GM21723 (cell line): ENCODE results near the gene NUDT14.

ENCODE experiments used
- ATAC-seq: cut with Tn5 transposase; IDR thresholded peaks from one replicate; pipeline ENCODE4 v1.9.1; 2021; ENCODE audit warnings: mild to moderate bottlenecking, moderate library complexity; ENCODE audit not compliant: unreplicated experiment

NUDT14 gene

DNA sequence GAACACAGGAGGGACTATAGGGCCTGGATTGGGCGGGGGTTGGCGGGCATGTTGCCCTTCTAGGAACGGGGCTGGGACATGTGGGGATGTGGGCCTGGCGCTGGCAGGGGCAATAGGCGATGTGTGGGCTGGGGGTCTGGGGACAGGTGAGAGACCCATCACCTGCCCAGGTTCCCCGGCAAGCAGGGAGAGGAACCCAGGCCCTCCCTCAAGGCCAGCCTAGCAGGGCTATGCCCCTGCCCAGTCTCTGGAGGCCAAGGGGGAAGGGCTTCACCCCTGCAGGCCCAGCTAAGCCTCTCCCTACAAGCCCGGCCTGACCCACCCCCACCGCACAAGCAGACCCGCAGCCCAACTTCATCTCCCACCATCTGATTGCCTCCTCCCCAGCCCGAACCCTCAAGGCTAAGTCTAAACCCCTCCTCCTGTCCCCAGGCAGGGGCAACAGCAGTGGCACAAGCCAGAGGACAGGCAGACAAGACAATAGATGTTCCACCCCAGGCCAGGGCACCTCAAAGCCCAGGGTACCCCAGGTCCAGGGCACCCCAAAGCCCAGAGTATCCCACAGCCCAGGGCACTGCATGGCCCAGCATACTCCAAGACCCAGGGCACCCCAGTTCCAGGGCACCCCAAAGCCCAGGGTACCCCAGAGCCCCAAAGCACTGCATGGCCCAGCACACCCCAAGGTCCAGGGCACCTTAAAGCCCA is 19.0 kb downstream of the NUDT14 start:
- no peak for ATAC-seq

GRCh38 chr14:105161309-105161708 is 19.8 kb downstream of the NUDT14 start:
- no peak for ATAC-seq

- ATAC-seq, result no peak
These were observed 20.3 kb downstream of the NUDT14 start for GRCh38 chr14:105160776-105161175.

DNA sequence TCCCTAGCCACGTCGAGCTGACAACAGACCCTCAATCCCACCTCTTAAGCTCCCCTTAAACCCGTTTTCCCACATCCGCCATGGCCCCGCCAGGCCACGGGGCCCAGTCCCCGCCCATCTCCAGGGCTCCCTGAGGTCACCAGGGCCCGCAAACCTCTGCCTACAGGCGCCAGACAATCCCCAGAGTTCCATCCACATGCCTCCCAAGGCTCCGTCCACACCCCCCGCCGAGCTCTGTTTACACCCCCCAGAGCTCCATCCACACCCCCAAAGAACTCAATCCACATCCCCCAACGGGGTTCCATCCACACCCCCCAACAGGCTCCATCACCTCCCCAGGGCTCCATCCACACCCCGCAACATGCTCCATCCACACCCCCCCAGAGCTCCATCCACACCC is 21.8 kb downstream of the NUDT14 start:
- ATAC-seq, result no peak

DNA sequence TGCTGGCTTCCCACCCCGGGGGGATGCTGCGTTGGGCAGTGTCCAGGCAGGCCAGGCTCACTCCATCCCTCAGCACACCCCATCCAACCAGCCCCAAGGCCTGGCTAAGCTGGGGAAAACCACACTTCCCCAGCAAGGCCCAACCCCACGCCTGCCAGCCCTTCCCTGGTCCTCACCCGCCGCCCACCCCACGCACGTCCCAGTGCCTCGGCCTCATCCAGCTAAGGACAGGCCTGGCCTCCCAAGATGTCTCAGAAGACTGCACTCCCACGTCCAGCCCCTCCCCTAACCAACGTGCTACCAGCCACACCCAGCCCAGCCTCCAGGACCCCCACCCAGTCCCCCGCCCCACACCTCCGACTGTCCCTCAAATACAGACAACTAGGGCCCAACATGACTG is 22.3 kb downstream of the NUDT14 start:
- no peak for ATAC-seq

DNA sequence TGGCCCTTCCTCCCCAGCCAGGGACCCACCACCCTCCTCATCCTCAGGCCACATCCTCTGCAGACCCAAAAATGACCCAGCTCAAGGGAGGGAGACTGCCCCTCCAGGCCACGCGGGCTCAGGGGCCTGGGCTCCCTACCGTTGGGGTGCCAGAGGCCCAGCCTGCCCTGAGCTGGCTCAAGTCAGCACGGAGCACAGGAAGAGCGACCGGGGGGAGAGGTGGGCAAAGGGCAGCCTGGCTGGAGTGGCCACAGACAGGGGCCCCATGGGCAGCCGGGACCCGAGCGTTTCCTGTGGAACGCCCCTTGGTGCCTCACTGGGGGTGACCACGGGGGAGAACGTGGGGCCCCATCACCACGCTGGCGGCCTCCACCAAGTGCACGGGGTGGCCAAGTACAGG is 23.2 kb downstream of the NUDT14 start:
- no peak for ATAC-seq

GRCh38 chr14:105156414-105157375 is 24.4 kb downstream of the NUDT14 start:
- no peak for ATAC-seq

DNA sequence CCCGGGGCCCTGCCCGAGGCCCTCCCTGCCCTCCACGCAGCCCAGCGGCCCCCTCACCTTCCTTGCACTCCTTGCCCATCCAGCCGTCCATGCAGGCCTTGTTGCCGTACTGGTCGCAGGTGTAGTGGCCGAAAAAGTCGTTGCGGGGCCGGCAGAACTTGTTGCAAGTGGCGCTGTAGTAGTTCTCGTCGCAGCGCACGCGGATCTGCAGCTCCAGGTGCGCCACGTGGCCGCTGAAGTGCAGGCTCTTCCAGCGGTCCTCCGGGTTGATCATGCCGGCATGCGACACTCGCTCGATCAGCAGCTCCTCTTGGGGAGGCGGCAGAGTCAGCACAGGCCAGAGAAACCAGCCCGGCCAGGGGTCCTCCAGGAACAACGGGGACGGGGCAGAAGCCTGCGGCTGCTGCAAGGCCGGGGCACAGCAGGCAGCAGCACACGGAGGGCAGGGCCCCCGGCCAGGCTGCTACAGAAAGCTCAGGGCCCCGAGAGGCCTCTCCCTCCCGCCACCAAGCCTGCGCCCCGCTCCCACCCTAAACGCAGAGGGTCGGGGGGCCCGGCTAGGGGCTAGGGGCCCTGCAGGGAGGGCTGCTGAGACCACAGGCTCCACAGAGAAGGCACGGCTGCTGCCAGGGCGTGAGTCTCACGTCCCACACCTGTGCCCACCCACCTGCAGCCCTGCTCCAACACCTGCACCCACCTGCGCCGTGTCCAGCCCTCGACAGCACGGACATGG is 25.3 kb downstream of the NUDT14 start:
- ATAC-seq, result no peak

DNA sequence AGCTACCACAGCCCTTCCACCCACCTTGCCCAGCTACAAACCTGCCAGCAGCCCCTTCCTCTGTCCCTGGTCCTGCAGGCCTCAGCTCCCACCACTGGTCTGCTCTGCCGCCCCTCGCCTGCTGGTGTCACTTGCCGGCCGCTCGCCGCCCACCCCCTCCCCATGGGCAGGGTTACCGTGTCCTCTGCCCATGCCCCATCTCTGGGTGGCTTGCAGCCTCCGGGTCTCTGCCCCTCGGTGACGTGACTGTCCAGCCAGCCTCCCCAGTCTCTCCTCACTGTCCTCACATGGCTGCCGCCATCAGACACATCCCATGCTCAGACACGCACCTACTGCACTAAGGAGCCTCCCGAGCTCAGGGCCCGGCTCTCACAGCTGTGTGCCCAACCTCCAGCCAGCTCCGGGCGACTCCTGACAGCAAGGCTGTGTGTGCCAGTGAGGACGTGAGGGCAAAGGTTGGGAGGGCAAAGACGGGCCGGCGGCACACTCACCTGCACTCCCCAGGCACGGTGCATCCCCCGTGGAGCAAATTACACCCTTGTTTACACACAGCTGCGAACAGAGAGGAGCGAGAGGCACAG is 26.0 kb downstream of the NUDT14 start:
- ATAC-seq, result no peak

DNA sequence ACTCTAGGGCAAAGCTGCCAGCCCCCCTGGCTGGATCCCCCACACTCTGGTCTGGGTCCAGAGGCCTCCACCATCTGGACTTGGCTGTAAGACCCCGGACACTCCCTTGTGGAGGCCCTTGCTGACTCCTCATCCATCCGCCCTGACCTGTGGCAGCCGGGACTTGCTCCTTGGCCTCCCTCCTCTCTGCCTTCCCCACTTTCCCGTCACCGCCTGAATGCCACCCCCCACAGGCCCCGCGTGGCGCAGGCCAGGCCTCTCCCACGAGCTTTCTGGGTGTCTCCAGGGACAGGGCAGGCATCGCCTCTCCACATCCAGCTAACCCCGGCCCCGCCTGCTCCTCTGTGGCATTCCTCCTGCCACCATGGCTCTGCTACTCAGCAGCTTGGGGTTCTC is 26.6 kb downstream of the NUDT14 start:
- no peak for ATAC-seq

- no peak for ATAC-seq
These were observed 27.2 kb downstream of the NUDT14 start for GRCh38 chr14:105153739-105154475.

- no peak for ATAC-seq
These were observed 27.8 kb downstream of the NUDT14 start for GRCh38 chr14:105153331-105153731.

GRCh38 chr14:105152794-105153241 is 28.3 kb downstream of the NUDT14 start:
- ATAC-seq, result no peak

GRCh38 chr14:105151838-105152793 is 29.0 kb downstream of the NUDT14 start:
- no peak for ATAC-seq

DNA sequence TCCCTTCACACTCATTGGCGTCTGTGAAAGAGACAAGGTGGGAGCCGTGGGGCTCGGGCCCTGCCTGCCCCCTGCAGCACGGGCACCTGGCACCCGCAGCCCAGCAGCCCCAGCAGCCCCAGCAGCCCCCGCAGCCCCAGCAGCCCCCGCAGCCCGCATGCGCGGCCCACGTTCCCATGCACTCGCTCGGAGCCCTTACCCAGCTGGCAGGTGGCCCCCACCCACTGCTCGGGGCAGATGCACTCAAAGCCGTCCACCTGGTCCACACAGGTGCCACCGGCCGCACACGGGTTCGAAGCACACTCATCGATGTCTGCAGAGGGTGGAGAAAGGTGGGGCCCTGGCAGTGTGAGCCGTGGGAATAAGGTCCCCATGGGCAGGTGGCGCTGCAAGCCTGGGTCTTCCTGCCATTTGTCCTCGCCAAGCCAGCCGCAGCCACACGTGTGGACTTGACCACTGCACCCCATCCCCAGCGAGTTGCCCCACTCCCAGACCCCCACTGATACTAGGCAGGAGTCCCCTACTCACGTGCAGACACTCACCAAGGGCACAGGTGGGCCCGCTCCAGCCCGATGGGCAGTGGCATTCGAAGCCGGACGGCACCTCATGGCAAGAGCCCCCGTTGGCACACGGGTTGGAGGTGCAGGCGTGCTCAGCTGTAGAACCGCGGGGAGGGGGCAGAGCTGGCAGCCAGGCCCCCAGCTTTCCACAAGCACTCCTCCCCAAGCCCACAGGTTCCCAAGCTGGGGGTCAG is 29.9 kb downstream of the NUDT14 start:
- ATAC-seq, result no peak

GRCh38 chr14:105150368-105151083 is 30.6 kb downstream of the NUDT14 start:
- ATAC-seq, result no peak

GRCh38 chr14:105150026-105150367 is 31.1 kb downstream of the NUDT14 start:
- no peak for ATAC-seq
